Psoas muscle (tissue), 8 donors: ENCODE data around the gene PIGV. TPM values are rescaled to one million over a fixed set of nuclear protein-coding genes. Genes with fewer than 3 reads are reported as not detected.
A peak's percentile ranks its signal among the peaks of the same experiment; 100 is the strongest.

ENCODE experiments used
- ATAC-seq, 4 donors: fragments of 200-7000 bp; cut with Tn5 transposase; one replicate each; pipeline ENCODE4 v1.9.1; 2020; ENCODE audit warnings: moderate library complexity in 3 of 4, mild to moderate bottlenecking in 2 of 4
- DNase-seq, 2 donors: peaks; one replicate each; pipeline ENCODE4 v3.0.0-alpha.2; 2020
- H3K27ac ChIP-seq: fragments of 200-600 bp; one replicate; pipeline ENCODE4 v1.8.0; 2022
- H3K27me3 ChIP-seq, 3 donors: fragments of 200-600 bp in 1 of 3; one replicate each; pipeline versions ENCODE4 v1.6.1 to v1.8.0; 2013 to 2022; ENCODE audit warnings: low read length in 2 of 3, mild to moderate bottlenecking in 2 of 3, moderate library complexity in 1 of 3; ENCODE audit not compliant: insufficient read depth in 3 of 3
- H3K36me3 ChIP-seq, 2 donors: fragments of 200-600 bp in 1 of 2; one replicate each; pipeline versions ENCODE4 v1.6.1 to v1.8.0; 2013 to 2022; ENCODE audit warnings: low read depth in 1 of 2, mild to moderate bottlenecking in 1 of 2, moderate library complexity in 1 of 2; ENCODE audit not compliant: insufficient read depth in 1 of 2
- H3K4me1 ChIP-seq: fragments of 200-600 bp; one replicate; pipeline ENCODE4 v1.8.0; 2022
- H3K4me3 ChIP-seq: fragments of 200-600 bp; one replicate; pipeline ENCODE4 v1.8.0; 2022; ENCODE audit warnings: mild to moderate bottlenecking
- H3K9me3 ChIP-seq: fragments of 200-600 bp; one replicate; pipeline ENCODE4 v1.8.0; 2022
- WGBS, 3 donors: extraction: QIAGEN DNeasy Blood & Tissue Kit; methylation state at CpG; one replicate each; pipeline versions ENCODE4 v1.1.6 to v1.1.7; 2013; 5-methylcytosine and 5-hydroxymethylcytosine counted together
- intact Hi-C, 2 donors: fragments of 100-400 bp; cut with DNase I; formaldehyde crosslinking; loops; one replicate each; pipeline versions ENCODE4 v1.11.0 to v1.14.2; 2022
- polyA plus RNA-seq, 3 donors: library from polyadenylated mRNA; stranded (reverse); fragments of 200-250 nt; gene quantifications; one replicate each; pipeline ENCODE4 v1.2.3, GENCODE V29; 2013
- total RNA-seq, 4 donors: library from RNA; stranded (reverse); fragmentation: NEBNext Ultra II Directional in 2 of 4; extraction: Animal tissue kit (Norgen Biotek cat#: 25700) in 2 of 4; gene quantifications; one replicate each; pipeline versions ENCODE4 v1.2.1 to v1.2.4, GENCODE V29; 2021 to 2023
- TF ChIP-seq, protein P1 (sequence below): fragments of 200-600 bp; IDR thresholded peaks from one replicate; pipeline ENCODE4 v1.8.0; 2022; ENCODE audit warnings: antibody characterized with exemption
- donor health status: healthy with polysubstance abuse.
- donor health status: DM: no; HTN: no; CAD: no; lungs with moderate emphysema.
- donor health status: Bipolar disorder and iron deficiency.
- donor health status: healthy.
- donor health status: DM: yes; HTN: yes; CAD: no.
- donor health status: DM: no; HTN: no; CAD: no.
- donor health status: DM: no; HTN: no; CAD: no.
- donor health status: DM: yes; HTN: yes; CAD: no.

The PIGV gene
- total and polyA plus RNA-seq, 7 donors, result 2.5 to 7.4 (median 5.1) TPM

DNA sequence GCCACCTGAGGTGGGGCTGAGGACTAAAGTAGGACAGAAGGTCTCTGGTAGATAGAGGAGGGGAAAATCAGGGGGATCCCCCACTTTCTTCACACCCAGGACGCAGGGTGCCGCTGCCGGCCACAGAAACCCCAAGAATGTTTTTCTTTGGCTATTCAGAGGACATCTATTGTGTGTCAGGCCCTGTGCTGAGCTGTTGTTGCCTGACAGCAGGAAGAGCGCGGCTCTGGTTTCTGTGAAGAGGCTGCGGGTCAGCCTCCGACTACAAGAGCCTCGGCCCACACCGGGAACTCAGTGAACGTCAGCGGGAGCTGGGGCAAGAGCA, 407 bp upstream of the PIGV start:
- no peaks in the 10 kb centered on the region for H3K9me3 ChIP-seq
- H3K27ac ChIP-seq, result peak overlapping the region; percentile 98
- H3K27me3 ChIP-seq, result no peaks in the 10 kb centered on the region
- ATAC-seq (peak; percentile 19 to 38 (median 25)), DNase-seq (no peak)
- TF ChIP-seq, protein P1, sequence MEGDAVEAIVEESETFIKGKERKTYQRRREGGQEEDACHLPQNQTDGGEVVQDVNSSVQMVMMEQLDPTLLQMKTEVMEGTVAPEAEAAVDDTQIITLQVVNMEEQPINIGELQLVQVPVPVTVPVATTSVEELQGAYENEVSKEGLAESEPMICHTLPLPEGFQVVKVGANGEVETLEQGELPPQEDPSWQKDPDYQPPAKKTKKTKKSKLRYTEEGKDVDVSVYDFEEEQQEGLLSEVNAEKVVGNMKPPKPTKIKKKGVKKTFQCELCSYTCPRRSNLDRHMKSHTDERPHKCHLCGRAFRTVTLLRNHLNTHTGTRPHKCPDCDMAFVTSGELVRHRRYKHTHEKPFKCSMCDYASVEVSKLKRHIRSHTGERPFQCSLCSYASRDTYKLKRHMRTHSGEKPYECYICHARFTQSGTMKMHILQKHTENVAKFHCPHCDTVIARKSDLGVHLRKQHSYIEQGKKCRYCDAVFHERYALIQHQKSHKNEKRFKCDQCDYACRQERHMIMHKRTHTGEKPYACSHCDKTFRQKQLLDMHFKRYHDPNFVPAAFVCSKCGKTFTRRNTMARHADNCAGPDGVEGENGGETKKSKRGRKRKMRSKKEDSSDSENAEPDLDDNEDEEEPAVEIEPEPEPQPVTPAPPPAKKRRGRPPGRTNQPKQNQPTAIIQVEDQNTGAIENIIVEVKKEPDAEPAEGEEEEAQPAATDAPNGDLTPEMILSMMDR, result no peak
- intact Hi-C loops, result loop anchor here (5.0 kb wide), 3 partner anchors 45 to 110 kb away; partner anchors contain the start of gene ARID1A (in 1 of the 2)
- peaks cover 44% of the 10 kb centered on the region for H3K4me1 ChIP-seq
- H3K36me3 ChIP-seq, result peaks cover 0 to 13% of the 10 kb centered on the region in 2 donors
- WGBS, 3 donors, result 1% methylated on average over 11 of the region's 11 CpGs
- H3K4me3 ChIP-seq, result peak overlapping the region; percentile 90

DNA sequence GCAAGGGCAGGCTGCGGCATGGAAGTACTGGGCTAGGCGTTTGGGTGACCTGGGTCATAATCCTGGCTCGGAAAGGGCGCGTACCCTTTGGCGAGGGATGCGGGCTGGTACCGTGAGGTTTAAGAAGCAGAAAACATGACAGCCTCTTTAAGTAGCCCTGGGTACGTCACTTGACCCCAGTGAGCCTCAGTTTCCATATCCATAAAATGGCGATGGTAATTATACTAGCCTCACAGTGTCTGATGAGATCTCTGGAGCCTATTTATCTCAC, 700 bp downstream of the PIGV start:
- H3K9me3 ChIP-seq, result no peaks in the 10 kb centered on the region
- DNase-seq (no peak), ATAC-seq (peak; percentile 9 to 18 (median 14))
- peak overlapping the region; percentile 90 for H3K4me3 ChIP-seq
- WGBS, 3 donors, result 2 to 3% (median 2%) methylated on average over 10 of the region's 10 CpGs
- H3K36me3 ChIP-seq, result peaks cover 2 to 22% of the 10 kb centered on the region in 2 donors
- H3K27me3 ChIP-seq, result no peaks in the 10 kb centered on the region
- intact Hi-C loops, result loop anchor here (2.0 to 5.0 kb wide), 5 partner anchors 46 to 111 kb away; partner anchors contain the start of gene ARID1A (in 1 of the 2)
- H3K27ac ChIP-seq, result peak overlapping the region; percentile 98
- TF ChIP-seq, protein P1, result no peak
- peaks cover 33% of the 10 kb centered on the region for H3K4me1 ChIP-seq

DNA sequence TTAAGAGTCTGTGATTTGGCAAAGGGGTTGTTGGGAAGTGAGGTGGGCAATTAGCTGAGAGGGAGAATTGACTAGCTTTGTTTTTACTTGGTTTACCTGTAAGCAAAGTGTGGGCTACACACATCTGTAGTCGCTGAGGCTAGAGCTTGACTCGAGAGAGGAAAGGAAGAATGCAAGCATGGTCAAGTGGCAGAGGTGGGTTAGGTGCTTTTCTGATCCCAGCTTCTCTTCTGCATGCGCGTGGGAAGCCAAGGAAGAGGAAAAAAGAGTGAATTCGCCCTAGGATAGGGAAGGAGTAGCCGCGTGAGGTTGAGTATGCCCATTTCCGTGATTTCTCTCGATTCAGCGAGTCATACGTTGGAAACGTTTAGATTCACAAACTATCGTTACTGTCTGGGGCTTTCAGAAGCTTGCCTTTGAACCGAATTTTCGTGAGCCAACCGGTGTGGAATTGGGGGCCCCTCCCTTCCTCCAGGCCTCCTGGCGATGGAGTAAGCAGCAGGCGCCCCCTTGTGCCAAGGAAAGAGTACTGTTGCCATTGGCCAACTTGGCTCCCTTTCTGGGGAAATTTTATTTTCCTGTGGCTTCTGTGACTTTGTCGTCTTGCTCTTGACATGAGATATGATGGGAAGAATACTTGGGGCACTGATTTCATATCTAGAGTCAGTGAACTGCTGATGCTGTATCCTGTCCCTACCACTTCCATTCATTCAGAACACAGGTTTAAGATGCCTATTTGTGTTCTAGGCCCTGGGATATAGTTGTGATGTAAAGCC, 1.3 kb downstream of the PIGV start:
- intact Hi-C loops, result loop anchor here (1.0 to 5.0 kb wide), 6 partner anchors 47 to 187 kb away; partner anchors contain the start of gene ARID1A (in 1 of the 2)
- Histone ChIP-seq H3K4me3 (peak overlapping the region; percentile 90), H3K36me3 (peaks cover 2 to 28% of the 10 kb centered on the region in 2 donors), H3K27ac (peak overlapping the region; percentile 98), H3K9me3 (no peaks in the 10 kb centered on the region), H3K4me1 (peaks cover 28% of the 10 kb centered on the region), H3K27me3 (no peaks in the 10 kb centered on the region)
- DNase-seq (peak; percentile 86 to 91), ATAC-seq (peak; percentile 56 to 77 (median 69))
- WGBS, 3 donors, result 1% methylated on average over 19 of the region's 19 CpGs
- TF ChIP-seq, protein P1, result peak; percentile 97

DNA sequence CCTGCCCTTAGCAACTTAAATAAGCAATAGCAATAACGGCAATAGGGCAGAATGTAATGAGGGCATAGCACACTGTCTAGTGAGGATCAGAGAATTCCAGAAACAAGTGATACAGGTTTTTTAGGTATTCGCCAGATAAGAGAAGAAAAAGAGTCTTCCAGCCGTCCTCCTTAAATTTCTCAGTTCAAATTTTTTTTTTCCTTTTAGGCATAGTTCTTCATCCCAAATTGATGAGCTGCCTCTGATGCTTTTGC, 1.8 kb downstream of the PIGV start:
- WGBS, 3 donors, result 68 to 72% (median 68%) methylated on average over 3 of the region's 3 CpGs
- DNase-seq (no peak), ATAC-seq (no peak)
- H3K27ac ChIP-seq, result peak overlapping the region; percentile 98
- no peak overlapping the region for H3K4me3 ChIP-seq
- intact Hi-C loops, result loop anchor here (1.0 to 5.0 kb wide), 6 partner anchors 47 to 187 kb away; partner anchors contain the start of gene ARID1A (in 1 of the 2)
- peaks cover 2 to 33% of the 10 kb centered on the region in 2 donors for H3K36me3 ChIP-seq
- no peaks in the 10 kb centered on the region for H3K9me3 ChIP-seq
- H3K27me3 ChIP-seq, result no peaks in the 10 kb centered on the region
- TF ChIP-seq, protein P1, result no peak
- peaks cover 32% of the 10 kb centered on the region for H3K4me1 ChIP-seq
